Activated CD4-positive, alpha-beta memory T cell treated with anti-CD3 and anti-CD28 coated beads for 36 hours (primary cell): Measurements from ENCODE around the gene ZNF74. TPM values are rescaled to one million over a fixed set of nuclear protein-coding genes. Genes with fewer than 3 reads are reported as not detected.

Source experiments
- CTCF ChIA-PET: fragments of 350-600 bp; sonication (Branson Sonifier 250); formaldehyde crosslinking; loops from one replicate; lab custom pipeline; 2021; ENCODE audit warnings: antibody characterized with exemption, inconsistent platforms; lab: Charles Lee
- POLR2A ChIA-PET: fragments of 350-600 bp; sonication (Branson Sonifier 250); formaldehyde crosslinking; loops from one replicate; lab custom pipeline; 2021; ENCODE audit warnings: antibody characterized with exemption; lab: Charles Lee
- DNase-seq: peaks from one replicate; pipeline ENCODE4 v3.0.0-alpha.2; 2020
- H3K27ac Mint-ChIP-seq: one replicate; pipeline ENCODE4 v1.8.0; 2021; ENCODE audit warnings: mixed read lengths
- H3K27me3 Mint-ChIP-seq: one replicate; pipeline ENCODE4 v1.8.0; 2021; ENCODE audit warnings: mixed read lengths
- H3K36me3 Mint-ChIP-seq: one replicate; pipeline ENCODE4 v1.8.0; 2021; ENCODE audit warnings: mixed read lengths
- H3K4me1 Mint-ChIP-seq: one replicate; pipeline ENCODE4 v1.8.0; 2021; ENCODE audit warnings: low read depth, mixed read lengths
- H3K4me3 Mint-ChIP-seq: one replicate; pipeline ENCODE4 v1.8.0; 2021; ENCODE audit warnings: mild to moderate bottlenecking, mixed read lengths
- H3K9me3 Mint-ChIP-seq: one replicate; pipeline ENCODE4 v1.8.0; 2021; ENCODE audit warnings: mixed read lengths
- intact Hi-C: fragments of 100-400 bp; cut with micrococcal nuclease; formaldehyde crosslinking; loops from one replicate; pipeline ENCODE4 v1.15.1; 2023
- total RNA-seq, 2 experiments: library from RNA; stranded (reverse); gene quantifications; one replicate each; pipeline ENCODE4 v1.2.3, GENCODE V29; 2021

The ZNF74 gene
- total RNA-seq, 2 experiments from 2014 or later = 6.8 to 9.0 TPM

DNA sequence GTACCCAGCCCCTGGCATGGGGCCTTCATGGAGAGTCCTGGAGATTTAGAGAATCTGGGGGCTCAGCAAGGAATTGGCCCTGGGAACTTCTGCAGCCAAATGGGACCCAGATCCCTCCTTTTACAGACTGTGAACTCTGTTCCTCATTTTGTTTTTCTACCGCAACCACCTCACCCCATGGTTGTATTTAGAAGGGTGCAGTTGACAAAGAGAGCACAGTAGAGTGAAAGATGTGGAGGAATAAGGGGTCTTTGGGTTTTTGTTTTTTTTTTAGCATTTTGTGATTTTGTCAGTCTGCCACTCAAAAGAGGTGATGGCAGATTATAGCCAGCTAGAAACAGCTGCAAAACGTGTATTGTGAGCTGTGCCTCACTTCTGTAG is 1.9 kb downstream of the ZNF74 start:
- Mint-ChIP-seq H3K27ac (no peak overlapping the region), H3K27me3 (no peaks in the 10 kb centered on the region), H3K4me3 (no peak overlapping the region), H3K9me3 (no peaks in the 10 kb centered on the region), H3K4me1 (peaks cover 24% of the 10 kb centered on the region), H3K36me3 (no peaks in the 10 kb centered on the region)
- DNase-seq = no peak
- intact Hi-C loops = no loop called here
- ChIA-PET POLR2A (no interaction called here), CTCF (interaction anchor here (0.7 to 1.3 kb wide), 2 partner anchors 22 to 371 kb away, joined by 3 to 6 read pairs; no protein-coding TSS in a partner anchor)

DNA sequence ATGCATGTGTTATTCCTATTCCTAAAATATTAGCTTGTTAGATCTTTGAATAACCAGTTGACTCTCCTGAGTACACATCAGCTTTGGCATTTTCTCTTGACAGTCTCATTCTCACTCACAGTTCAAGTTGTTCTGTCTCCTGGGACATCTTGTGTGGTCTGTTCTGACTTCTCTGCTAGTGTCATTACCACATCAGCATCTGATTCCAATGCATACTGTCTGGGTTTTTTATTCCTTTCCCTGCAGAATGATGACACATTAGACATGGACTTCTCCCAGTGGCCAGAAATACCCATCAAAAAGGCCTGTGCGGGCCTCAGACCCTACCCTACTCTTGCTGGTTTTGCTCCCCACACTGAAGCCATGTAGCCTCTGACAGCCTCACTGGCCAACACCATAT is 2.7 kb downstream of the ZNF74 start:
- H3K4me1 Mint-ChIP-seq = peaks cover 24% of the 10 kb centered on the region
- intact Hi-C loops = no loop called here
- CTCF ChIA-PET = interaction anchor here (0.7 to 1.1 kb wide), 2 partner anchors 22 to 214 kb away, joined by 3 to 4 read pairs; no protein-coding TSS in a partner anchor
- POLR2A ChIA-PET = no interaction called here
- H3K36me3 Mint-ChIP-seq = no peaks in the 10 kb centered on the region
- H3K4me3 Mint-ChIP-seq = no peak overlapping the region
- no peak for DNase-seq
- no peaks in the 10 kb centered on the region for H3K27me3 Mint-ChIP-seq
- no peak overlapping the region for H3K27ac Mint-ChIP-seq
- H3K9me3 Mint-ChIP-seq = no peaks in the 10 kb centered on the region

DNA sequence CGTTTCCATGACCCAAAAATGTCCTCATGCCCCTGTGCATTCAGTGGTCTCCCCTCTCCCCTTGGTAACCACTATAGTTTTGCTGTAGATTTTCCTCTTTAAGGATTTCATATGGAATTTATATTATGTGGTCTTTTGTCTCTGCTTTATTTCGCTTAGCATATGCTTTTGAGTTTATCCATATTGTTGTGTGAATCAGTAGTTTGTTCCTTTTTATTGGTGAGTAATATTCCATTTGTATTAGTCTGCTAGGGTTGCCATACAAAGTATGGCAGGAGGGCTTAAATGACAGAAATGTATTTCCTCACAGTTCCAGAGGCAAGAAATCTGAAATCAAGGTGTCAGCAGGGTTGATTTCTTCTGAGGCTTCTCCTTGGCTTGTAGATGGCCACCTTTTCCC is 3.5 kb downstream of the ZNF74 start:
- no peaks in the 10 kb centered on the region for H3K36me3 Mint-ChIP-seq
- intact Hi-C loops = no loop called here
- CTCF ChIA-PET = interaction anchor here (1.1 kb wide), 1 partner anchor 21 kb away, joined by 4 read pairs; no protein-coding TSS in a partner anchor
- POLR2A ChIA-PET = no interaction called here
- H3K4me1 Mint-ChIP-seq = peaks cover 24% of the 10 kb centered on the region
- no peaks in the 10 kb centered on the region for H3K9me3 Mint-ChIP-seq
- no peak overlapping the region for H3K27ac Mint-ChIP-seq
- no peak overlapping the region for H3K4me3 Mint-ChIP-seq
- DNase-seq = no peak
- H3K27me3 Mint-ChIP-seq = no peaks in the 10 kb centered on the region

DNA sequence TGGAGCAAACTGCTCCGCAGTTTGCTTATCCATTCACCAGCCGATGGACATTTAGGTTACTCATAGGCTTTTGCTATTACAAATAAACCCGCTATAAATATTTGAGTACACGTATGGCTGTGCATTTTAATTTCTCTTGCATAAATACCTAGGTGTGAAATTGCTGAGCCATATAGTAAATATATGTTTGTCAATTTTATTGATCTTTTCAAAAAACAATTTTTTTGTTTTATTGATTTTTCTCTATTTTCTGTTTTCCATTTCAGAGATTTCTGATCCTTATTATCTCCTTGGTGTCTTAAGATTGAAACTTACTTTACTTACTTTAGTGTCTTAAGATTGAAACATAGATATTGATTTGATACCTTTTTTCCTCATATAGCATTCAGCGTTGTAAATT is 4.5 kb downstream of the ZNF74 start:
- H3K36me3 Mint-ChIP-seq = peaks cover 4% of the 10 kb centered on the region
- H3K4me1 Mint-ChIP-seq = peaks cover 28% of the 10 kb centered on the region
- no peak overlapping the region for H3K27ac Mint-ChIP-seq
- H3K27me3 Mint-ChIP-seq = no peaks in the 10 kb centered on the region
- no peak overlapping the region for H3K4me3 Mint-ChIP-seq
- no peak for DNase-seq
- intact Hi-C loops = no loop called here
- H3K9me3 Mint-ChIP-seq = no peaks in the 10 kb centered on the region
- ChIA-PET CTCF (no interaction called here), POLR2A (no interaction called here)

DNA sequence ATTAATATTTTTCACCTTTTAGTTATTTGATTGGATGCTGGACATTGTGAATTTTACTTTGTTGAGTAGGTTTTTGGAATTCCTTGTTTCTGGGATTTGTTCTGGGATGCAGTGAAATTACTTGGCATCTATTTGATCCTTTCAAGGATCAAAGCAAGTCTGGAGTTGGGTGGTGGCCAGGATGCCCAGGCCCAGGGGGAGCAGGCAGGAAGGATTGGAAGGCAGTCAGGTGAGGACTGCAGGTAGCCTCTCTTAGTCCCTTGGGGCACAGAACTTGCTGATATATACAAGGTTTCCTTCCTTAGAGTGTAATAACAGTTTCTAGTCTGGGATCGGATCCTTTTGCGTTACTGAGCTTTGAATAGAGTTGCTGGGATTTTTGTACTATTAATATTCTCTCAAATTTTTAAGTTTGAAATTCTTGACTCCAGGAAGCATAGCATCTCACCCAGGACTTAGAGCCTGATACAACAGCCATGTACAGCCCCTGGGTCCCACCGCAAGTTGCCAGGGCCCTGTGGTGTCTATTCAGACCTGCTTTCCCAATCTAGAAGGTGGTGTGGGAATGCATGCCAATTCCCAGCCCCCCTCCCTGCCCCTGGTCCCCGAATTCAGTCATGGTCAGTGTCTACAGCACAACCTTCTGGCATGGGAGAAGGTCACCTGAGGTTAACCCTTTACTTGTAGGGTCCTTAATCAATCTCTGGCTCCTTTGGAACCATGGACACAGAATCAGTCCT is 6.1 kb downstream of the ZNF74 start:
- no peak overlapping the region for H3K4me3 Mint-ChIP-seq
- no peak overlapping the region for H3K27ac Mint-ChIP-seq
- CTCF ChIA-PET = no interaction called here
- POLR2A ChIA-PET = no interaction called here
- no peak for DNase-seq
- intact Hi-C loops = no loop called here
- peaks cover 8% of the 10 kb centered on the region for H3K36me3 Mint-ChIP-seq
- H3K9me3 Mint-ChIP-seq = no peaks in the 10 kb centered on the region
- no peaks in the 10 kb centered on the region for H3K27me3 Mint-ChIP-seq
- H3K4me1 Mint-ChIP-seq = peaks cover 22% of the 10 kb centered on the region

DNA sequence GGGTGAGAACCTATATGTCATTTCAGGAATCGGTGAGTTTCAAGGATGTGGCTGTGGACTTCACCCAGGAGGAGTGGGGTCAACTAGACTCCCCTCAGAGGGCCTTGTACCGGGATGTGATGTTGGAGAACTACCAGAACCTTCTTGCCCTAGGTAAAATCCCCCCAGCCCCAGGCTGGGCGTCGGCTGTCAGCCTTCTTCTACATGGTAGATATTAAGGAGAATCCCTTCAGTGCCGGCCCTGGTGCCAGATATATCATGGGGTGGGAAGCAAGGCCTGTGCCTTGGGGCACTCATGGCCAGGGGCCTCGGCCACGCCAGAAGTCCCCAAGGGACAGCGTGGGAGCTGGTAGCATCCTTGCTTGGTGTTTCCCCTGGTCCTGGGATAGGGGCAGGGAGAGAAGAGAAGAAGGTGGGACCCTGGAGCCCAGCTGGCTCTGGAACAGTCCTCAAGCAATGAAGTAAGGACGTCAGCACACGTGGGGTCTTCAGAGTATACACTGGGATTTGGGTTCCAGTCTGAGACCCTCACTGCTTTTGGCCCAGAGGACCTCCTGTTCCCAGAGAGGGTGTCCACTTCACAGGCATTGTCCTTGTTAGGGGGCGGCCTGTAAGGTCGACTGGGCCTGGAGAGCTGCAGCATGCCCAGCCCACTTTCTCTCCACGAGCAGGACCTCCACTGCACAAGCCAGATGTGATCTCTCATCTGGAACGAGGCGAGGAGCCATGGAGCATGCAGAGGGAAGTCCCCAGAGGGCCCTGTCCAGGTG is 6.8 kb downstream of the ZNF74 start:
- intact Hi-C loops = no loop called here
- H3K27me3 Mint-ChIP-seq = no peaks in the 10 kb centered on the region
- H3K4me3 Mint-ChIP-seq = no peak overlapping the region
- peaks cover 15% of the 10 kb centered on the region for H3K4me1 Mint-ChIP-seq
- ChIA-PET POLR2A (no interaction called here), CTCF (no interaction called here)
- DNase-seq = no peak
- H3K27ac Mint-ChIP-seq = no peak overlapping the region
- H3K9me3 Mint-ChIP-seq = no peaks in the 10 kb centered on the region
- H3K36me3 Mint-ChIP-seq = peaks cover 9% of the 10 kb centered on the region

DNA sequence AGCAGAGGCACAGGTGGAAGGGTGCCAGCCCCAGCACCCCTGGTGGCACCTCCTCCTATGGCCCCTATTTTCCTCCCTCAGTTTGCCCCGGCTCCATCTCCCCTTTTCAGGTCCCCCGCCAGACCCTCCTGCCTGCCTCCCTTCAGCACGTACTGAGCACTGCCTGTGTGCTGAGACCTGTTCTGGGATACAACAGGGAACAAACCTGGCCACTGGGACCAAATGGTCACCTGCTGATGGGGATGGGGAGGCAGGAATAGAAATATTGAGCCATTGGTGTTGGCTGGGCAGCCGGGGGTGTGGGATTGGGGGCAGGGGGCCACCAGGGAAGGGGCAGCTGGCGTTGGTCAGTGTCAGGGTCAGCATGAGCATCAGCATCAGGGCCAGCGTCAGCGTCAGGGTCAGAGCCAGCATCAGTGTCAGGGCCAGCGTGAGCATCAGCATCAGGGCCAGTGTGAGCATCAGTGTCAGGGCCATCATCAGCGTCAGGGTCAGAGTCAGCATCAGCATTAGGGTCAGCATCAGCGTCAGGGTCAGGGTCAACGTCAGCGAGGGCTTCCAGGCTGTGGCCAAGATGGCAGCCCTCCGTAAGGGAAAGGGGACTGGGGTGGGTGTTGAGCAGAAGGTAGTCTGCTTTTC is 7.5 kb downstream of the ZNF74 start:
- Mint-ChIP-seq H3K36me3 (peaks cover 11% of the 10 kb centered on the region), H3K4me3 (no peak overlapping the region)
- POLR2A ChIA-PET = no interaction called here

DNA sequence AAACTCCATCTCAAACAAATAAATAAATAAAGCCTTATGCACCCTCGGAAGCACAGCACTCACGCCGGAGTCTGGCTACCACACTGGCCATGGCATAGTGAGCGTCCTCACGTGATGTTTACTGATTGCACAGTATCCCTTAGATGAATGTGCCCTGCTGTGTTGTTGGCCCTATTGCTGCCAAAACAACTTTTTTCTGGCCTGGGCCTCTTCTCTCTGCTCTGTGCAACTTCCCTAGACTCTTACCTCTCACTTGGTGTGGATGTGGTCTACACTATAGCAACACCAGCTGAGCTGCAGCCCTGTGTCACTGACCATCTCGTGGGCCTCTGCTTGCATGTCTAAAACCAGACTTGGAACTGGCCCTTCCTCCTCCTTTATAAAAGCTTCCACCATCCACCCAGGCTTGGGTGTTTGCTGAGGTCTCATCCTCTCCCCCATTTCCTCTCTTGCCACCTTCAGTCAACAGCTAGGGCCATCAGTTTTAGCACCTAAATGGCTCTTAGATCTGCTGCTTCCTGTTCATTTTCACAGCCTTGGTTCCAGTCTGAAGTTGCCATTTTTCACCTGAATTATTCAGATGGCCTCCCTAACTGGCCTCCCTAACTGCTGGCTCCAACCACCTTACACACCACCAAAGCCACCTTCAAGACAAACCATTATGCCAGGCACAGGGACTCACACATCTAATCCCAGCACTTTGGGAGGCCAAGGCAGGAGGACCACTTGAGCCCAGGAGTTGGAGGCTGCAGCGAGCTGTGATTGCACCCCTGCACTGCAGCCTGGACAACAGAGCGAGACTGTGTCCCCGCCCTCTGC is 9.2 kb downstream of the ZNF74 start:
- Mint-ChIP-seq H3K4me3 (no peak overlapping the region), H3K4me1 (peaks cover 6% of the 10 kb centered on the region), H3K27ac (no peak overlapping the region), H3K9me3 (no peaks in the 10 kb centered on the region), H3K36me3 (peaks cover 16% of the 10 kb centered on the region), H3K27me3 (no peaks in the 10 kb centered on the region)
- POLR2A ChIA-PET = interaction anchor here (0.7 kb wide), 1 partner anchor 105 kb away, joined by 3 read pairs; no protein-coding TSS in a partner anchor
- DNase-seq = no peak
- CTCF ChIA-PET = no interaction called here
- intact Hi-C loops = no loop called here

More for the DNA sequence above, 7.5 kb downstream of the ZNF74 start:
- no peak overlapping the region for H3K27ac Mint-ChIP-seq
- H3K4me1 Mint-ChIP-seq = peaks cover 8% of the 10 kb centered on the region
- no peak for DNase-seq
- CTCF ChIA-PET = no interaction called here
- H3K9me3 Mint-ChIP-seq = no peaks in the 10 kb centered on the region
- intact Hi-C loops = no loop called here
- H3K27me3 Mint-ChIP-seq = no peaks in the 10 kb centered on the region

DNA sequence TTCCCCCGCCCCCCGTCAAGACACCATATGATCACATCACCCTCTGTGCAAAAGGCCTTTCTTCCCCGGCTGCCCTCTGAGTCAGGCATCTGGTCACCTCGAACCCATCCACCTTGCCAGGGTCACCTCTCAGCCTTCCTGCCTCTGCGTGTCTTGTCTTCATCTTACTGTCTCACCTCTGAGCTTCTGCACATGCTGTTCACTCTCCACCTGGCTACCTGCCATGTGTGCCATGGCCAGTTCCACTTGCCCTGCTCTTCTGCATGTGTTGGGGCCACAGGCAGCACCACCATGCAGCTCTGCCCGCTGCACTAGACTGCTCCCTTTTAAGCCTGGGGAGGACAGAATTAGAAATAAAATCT is 9.8 kb downstream of the ZNF74 start:
- no peak overlapping the region for H3K4me3 Mint-ChIP-seq
- no peak overlapping the region for H3K27ac Mint-ChIP-seq
- H3K9me3 Mint-ChIP-seq = no peaks in the 10 kb centered on the region
- peaks cover 6% of the 10 kb centered on the region for H3K4me1 Mint-ChIP-seq
- peaks cover 16% of the 10 kb centered on the region for H3K36me3 Mint-ChIP-seq
- CTCF ChIA-PET = no interaction called here
- POLR2A ChIA-PET = no interaction called here
- DNase-seq = no peak
- H3K27me3 Mint-ChIP-seq = no peaks in the 10 kb centered on the region
- intact Hi-C loops = no loop called here

DNA sequence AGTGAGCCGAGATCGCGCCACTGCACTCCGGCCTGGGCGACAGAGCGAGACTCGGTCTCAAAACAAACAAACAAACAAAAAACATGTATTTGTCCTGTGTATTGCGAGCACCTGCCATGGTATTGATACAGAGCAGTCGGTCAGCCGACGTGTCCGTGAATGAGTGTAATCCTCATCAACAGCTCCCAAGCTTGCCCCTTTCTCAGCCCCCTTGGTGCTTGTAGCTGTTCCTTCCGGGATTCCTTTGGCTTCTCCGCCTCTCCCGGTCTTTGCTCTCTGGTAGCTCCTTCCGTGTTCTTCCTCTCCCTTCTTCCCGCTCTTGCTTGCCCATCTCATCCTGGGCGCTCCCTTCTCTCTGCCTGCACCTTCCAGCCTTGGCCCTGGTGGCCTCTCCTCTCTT is 10.9 kb downstream of the ZNF74 start:
- ChIA-PET POLR2A (no interaction called here), CTCF (interaction anchor here (0.9 kb wide), 1 partner anchor 13 kb away, joined by 3 read pairs; no protein-coding TSS in a partner anchor)
- H3K4me1 Mint-ChIP-seq = peaks cover 3% of the 10 kb centered on the region
- no peaks in the 10 kb centered on the region for H3K27me3 Mint-ChIP-seq
- no peak overlapping the region for H3K27ac Mint-ChIP-seq
- intact Hi-C loops = no loop called here
- H3K36me3 Mint-ChIP-seq = peaks cover 16% of the 10 kb centered on the region
- no peak for DNase-seq
- H3K9me3 Mint-ChIP-seq = no peaks in the 10 kb centered on the region
- no peak overlapping the region for H3K4me3 Mint-ChIP-seq

DNA sequence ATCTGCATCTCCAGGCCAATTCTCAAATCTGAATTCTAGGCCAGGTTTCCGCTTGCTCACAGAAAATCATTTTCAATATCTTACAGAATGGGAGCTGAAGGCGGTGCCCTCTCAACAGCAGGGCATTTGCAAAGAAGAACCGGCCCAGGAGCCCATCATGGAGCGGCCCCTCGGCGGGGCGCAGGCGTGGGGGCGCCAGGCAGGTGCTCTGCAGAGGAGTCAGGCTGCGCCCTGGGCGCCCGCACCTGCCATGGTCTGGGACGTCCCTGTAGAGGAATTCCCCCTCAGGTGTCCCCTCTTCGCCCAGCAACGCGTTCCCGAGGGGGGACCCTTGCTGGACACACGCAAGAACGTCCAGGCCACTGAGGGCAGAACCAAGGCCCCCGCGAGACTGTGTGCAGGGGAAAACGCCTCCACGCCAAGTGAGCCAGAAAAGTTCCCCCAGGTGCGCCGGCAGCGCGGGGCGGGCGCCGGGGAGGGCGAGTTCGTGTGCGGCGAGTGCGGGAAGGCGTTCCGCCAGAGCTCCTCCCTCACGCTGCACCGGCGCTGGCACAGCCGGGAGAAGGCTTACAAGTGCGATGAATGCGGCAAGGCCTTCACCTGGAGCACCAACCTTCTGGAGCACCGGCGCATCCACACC is 11.5 kb downstream of the ZNF74 start:
- no peak for DNase-seq
- Mint-ChIP-seq H3K36me3 (peaks cover 16% of the 10 kb centered on the region), H3K4me1 (peaks cover 3% of the 10 kb centered on the region), H3K9me3 (no peaks in the 10 kb centered on the region), H3K4me3 (no peak overlapping the region), H3K27ac (no peak overlapping the region), H3K27me3 (no peaks in the 10 kb centered on the region)
- intact Hi-C loops = no loop called here
- CTCF ChIA-PET = interaction anchor here (0.9 kb wide), 1 partner anchor 12 kb away, joined by 3 read pairs; no protein-coding TSS in a partner anchor
- POLR2A ChIA-PET = no interaction called here
